Naive thymus-derived CD4-positive, alpha-beta T cell (primary cell): ENCODE results near the gene SUCO. TPM values are rescaled to one million over a fixed set of nuclear protein-coding genes. Genes with fewer than 3 reads are reported as not detected.

Experiments
- ATAC-seq: fragments of 150-1000 bp; cut with Tn5 transposase; 2 replicates; pipeline ENCODE4 v1.10.0; 2021; ENCODE audit warnings: mild to moderate bottlenecking, moderate library complexity
- CTCF ChIA-PET: fragments of 350-600 bp; sonication (Branson Sonifier 250); formaldehyde crosslinking; loops from one replicate; lab custom pipeline; 2021; ENCODE audit warnings: antibody characterized with exemption; lab: Charles Lee
- POLR2A ChIA-PET: fragments of 350-600 bp; sonication (Branson Sonifier 250); formaldehyde crosslinking; loops from one replicate; lab custom pipeline; 2021; ENCODE audit warnings: antibody characterized with exemption, inconsistent platforms; lab: Charles Lee
- DNase-seq, 9 donors: peaks; one replicate each; pipeline versions ENCODE4 v3.0.0 to v3.0.0-alpha.2; 2020 to 2022; ENCODE audit warnings: mixed read lengths in 1 of 9
- H3K27ac ChIP-seq: one replicate; pipeline ENCODE4 v1.7.0; 2013; ENCODE audit warnings: mild to moderate bottlenecking, low read depth, low read length, moderate library complexity
- H3K27me3 ChIP-seq, 2 donors: one replicate each; pipeline ENCODE4 v1.7.0; 2013; ENCODE audit warnings: low read length in 2 of 2, mild to moderate bottlenecking in 2 of 2, moderate library complexity in 2 of 2; ENCODE audit not compliant: control insufficient read depth in 2 of 2, insufficient read depth in 2 of 2
- H3K36me3 ChIP-seq, 3 experiments: 1 replicate in 2 of 3; 2 replicates in 1 of 3; pipeline ENCODE4 v1.7.0; 2013; ENCODE audit warnings: low read length in 3 of 3, mild to moderate bottlenecking in 3 of 3, moderate library complexity in 1 of 3; ENCODE audit not compliant: insufficient read depth in 3 of 3, control insufficient read depth in 2 of 3
- H3K4me1 ChIP-seq, 2 donors: one replicate each; pipeline ENCODE4 v1.7.0; 2013; ENCODE audit warnings: low read length in 2 of 2, mild to moderate bottlenecking in 2 of 2, moderate library complexity in 1 of 2; ENCODE audit not compliant: control insufficient read depth in 2 of 2, insufficient read depth in 2 of 2
- H3K4me3 ChIP-seq: 2 replicates; pipeline ENCODE4 v1.7.0; 2013; ENCODE audit warnings: mild to moderate bottlenecking, low read length
- H3K9me3 ChIP-seq, 3 experiments: 1 replicate in 2 of 3; 2 replicates in 1 of 3; pipeline ENCODE4 v1.7.0; 2013; ENCODE audit warnings: low read length in 3 of 3; ENCODE audit not compliant: control insufficient read depth in 2 of 3
- H3K27ac Mint-ChIP-seq, 9 donors: one replicate each; pipeline ENCODE4 v1.8.0; 2020 to 2022; ENCODE audit warnings: mixed read lengths in 9 of 9, mild to moderate bottlenecking in 8 of 9, moderate library complexity in 5 of 9, inconsistent platforms in 2 of 9
- H3K27me3 Mint-ChIP-seq, 5 donors: one replicate each; pipeline ENCODE4 v1.8.0; 2021 to 2022; ENCODE audit warnings: mixed read lengths in 5 of 5, mild to moderate bottlenecking in 1 of 5
- H3K36me3 Mint-ChIP-seq, 5 donors: one replicate each; pipeline ENCODE4 v1.8.0; 2020 to 2022; ENCODE audit warnings: mixed read lengths in 5 of 5, mild to moderate bottlenecking in 3 of 5, inconsistent platforms in 1 of 5
- H3K4me1 Mint-ChIP-seq, 7 donors: one replicate each; pipeline ENCODE4 v1.8.0; 2020 to 2022; ENCODE audit warnings: mixed read lengths in 7 of 7, mild to moderate bottlenecking in 3 of 7, inconsistent platforms in 1 of 7
- H3K4me3 Mint-ChIP-seq, 10 donors: one replicate each; pipeline ENCODE4 v1.8.0; 2020 to 2022; ENCODE audit warnings: mild to moderate bottlenecking in 10 of 10, mixed read lengths in 10 of 10, moderate library complexity in 6 of 10, inconsistent platforms in 2 of 10
- H3K9me3 Mint-ChIP-seq, 11 donors: one replicate each; pipeline ENCODE4 v1.8.0; 2020 to 2022; ENCODE audit warnings: mixed read lengths in 11 of 11, mild to moderate bottlenecking in 4 of 11, inconsistent platforms in 1 of 11, moderate library complexity in 1 of 11
- intact Hi-C, 2 donors: fragments of 100-400 bp; cut with micrococcal nuclease; formaldehyde crosslinking; loops; one replicate each; pipeline ENCODE4 v1.15.1; 2023
- polyA plus RNA-seq, 2 donors: library from polyadenylated mRNA; unstranded; fragments of 300-500 nt; fragmentation: Illumina TruSeq; gene quantifications; one replicate each; pipeline ENCODE4 v1.2.3, GENCODE V29; 2021
- total RNA-seq, 6 experiments: library from RNA in 5 of 6; stranded (reverse) in 5 of 6; gene quantifications; 1 replicate in 5 of 6; 2 replicates in 1 of 6; pipeline ENCODE4 v1.2.3 and lab custom pipeline; 2021 to 2026

Gene SUCO
- total and polyA plus RNA-seq, 7 experiments from 2014 or later: 13.6 to 95.0 (median 71.9) TPM

GRCh38 chr1:172629638-172630037 is 96.7 kb downstream of the SUCO start:
- Mint-ChIP-seq H3K4me1 (peaks cover 13 to 56% (median 36%) of the 10 kb centered on the region in 7 donors), H3K9me3 (peaks cover 0 to 2% (median 0%) of the 10 kb centered on the region in 11 donors), H3K4me3 (peak overlapping the region in 1 of 10 donors; percentile 70), H3K27ac (peak overlapping the region in 2 of 9 donors; percentile 19 to 40), H3K27me3 (peaks cover 0 to 30% (median 0%) of the 10 kb centered on the region in 5 donors), H3K36me3 (peaks cover 0 to 3% (median 0%) of the 10 kb centered on the region in 5 donors)
- CTCF ChIA-PET: no interaction called here
- ATAC-seq (no peak), DNase-seq (no peak)
- intact Hi-C loops: loop anchor here (5.0 kb wide), 1 partner anchor 33 kb away; no protein-coding TSS in a partner anchor
- Histone ChIP-seq H3K27me3 (no peaks in the 10 kb centered on the region), H3K27ac (no peak overlapping the region), H3K4me3 (no peak overlapping the region), H3K9me3 (no peaks in the 10 kb centered on the region), H3K4me1 (peaks cover 14 to 20% of the 10 kb centered on the region in 2 donors), H3K36me3 (no peaks in the 10 kb centered on the region)
- POLR2A ChIA-PET: interaction anchor here (0.7 to 2.9 kb wide), 2 partner anchors 8 to 75 kb away, joined by 3 to 10 read pairs; no protein-coding TSS in a partner anchor

- DNase-seq: no peak
- H3K36me3 Mint-ChIP-seq: peaks cover 0 to 3% (median 0%) of the 10 kb centered on the region in 5 donors
- Histone ChIP-seq H3K27ac (no peak overlapping the region), H3K9me3 (no peaks in the 10 kb centered on the region), H3K4me1 (peaks cover 14 to 20% of the 10 kb centered on the region in 2 donors), H3K4me3 (no peak overlapping the region), H3K36me3 (no peaks in the 10 kb centered on the region), H3K27me3 (no peaks in the 10 kb centered on the region)
- peaks cover 13 to 56% (median 36%) of the 10 kb centered on the region in 7 donors for H3K4me1 Mint-ChIP-seq
- CTCF ChIA-PET: interaction anchor here (0.9 kb wide), 1 partner anchor 10 kb away, joined by 4 read pairs; no protein-coding TSS in a partner anchor
- POLR2A ChIA-PET: interaction anchor here (0.7 to 2.9 kb wide), 4 partner anchors 7 to 79 kb away, joined by 3 to 10 read pairs (median 4); partner anchors contain the start of gene FASLG
- intact Hi-C loops: no loop called here
- H3K4me3 Mint-ChIP-seq: no peak overlapping the region
- ATAC-seq: no peak
- peaks cover 0 to 2% (median 0%) of the 10 kb centered on the region in 11 donors for H3K9me3 Mint-ChIP-seq
- H3K27me3 Mint-ChIP-seq: peaks cover 0 to 30% (median 0%) of the 10 kb centered on the region in 5 donors
- H3K27ac Mint-ChIP-seq: peak overlapping the region in 2 of 9 donors; percentile 19 to 40
These were observed 97.3 kb downstream of the SUCO start for GRCh38 chr1:172630056-172630818.

- POLR2A ChIA-PET: interaction anchor here (0.7 to 1.3 kb wide), 4 partner anchors 10 to 181 kb away, joined by 3 to 4 read pairs (median 4); partner anchors contain the start of gene FASLG
- Histone ChIP-seq H3K27ac (no peak overlapping the region), H3K4me1 (peaks cover 14 to 20% of the 10 kb centered on the region in 2 donors), H3K36me3 (no peaks in the 10 kb centered on the region), H3K27me3 (no peaks in the 10 kb centered on the region), H3K4me3 (no peak overlapping the region), H3K9me3 (no peaks in the 10 kb centered on the region)
- ATAC-seq (no peak), DNase-seq (no peak)
- Mint-ChIP-seq H3K4me1 (peaks cover 13 to 57% (median 36%) of the 10 kb centered on the region in 7 donors), H3K4me3 (no peak overlapping the region), H3K27me3 (peaks cover 0 to 28% (median 0%) of the 10 kb centered on the region in 5 donors), H3K9me3 (peaks cover 0 to 2% (median 0%) of the 10 kb centered on the region in 11 donors), H3K27ac (no peak overlapping the region), H3K36me3 (peaks cover 0 to 3% (median 0%) of the 10 kb centered on the region in 5 donors)
- CTCF ChIA-PET: interaction anchor here (0.9 to 1.5 kb wide), 2 partner anchors 9 kb away, joined by 3 to 4 read pairs; no protein-coding TSS in a partner anchor
- intact Hi-C loops: no loop called here
These were observed 97.9 kb downstream of the SUCO start for GRCh38 chr1:172630868-172631267.

DNA sequence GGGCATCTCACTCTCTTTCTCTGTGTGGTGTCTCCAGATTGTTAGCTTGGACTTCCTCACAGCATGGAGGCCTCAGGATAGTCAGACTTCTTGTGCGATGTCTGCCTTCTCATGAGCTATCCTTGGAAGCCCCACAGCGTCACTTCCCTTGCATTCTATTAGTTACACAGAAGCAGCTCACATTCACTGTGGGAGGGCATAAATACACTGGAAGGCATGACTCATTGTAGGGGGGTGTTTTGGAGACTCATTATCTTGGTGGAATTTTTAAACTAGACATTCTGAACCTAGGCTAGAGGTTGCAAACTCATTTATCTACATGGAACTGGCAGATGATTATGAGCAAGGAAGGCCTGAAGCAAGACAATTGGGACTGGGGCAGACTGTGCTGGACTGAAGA is 104.6 kb downstream of the SUCO start:
- H3K9me3 Mint-ChIP-seq: peaks cover 0 to 5% (median 0%) of the 10 kb centered on the region in 11 donors
- ChIA-PET CTCF (interaction anchor here (1.0 to 1.3 kb wide), 2 partner anchors 26 to 82 kb away, joined by 3 to 6 read pairs; no protein-coding TSS in a partner anchor), POLR2A (interaction anchor here (1.1 to 1.9 kb wide), 6 partner anchors 9 to 187 kb away, joined by 3 to 10 read pairs (median 4); partner anchors contain the start of gene SUCO)
- H3K9me3 ChIP-seq: no peaks in the 10 kb centered on the region
- no peak for ATAC-seq
- no peak overlapping the region for H3K4me3 ChIP-seq
- peak overlapping the region in 8 of 9 donors; percentile 46 to 94 (median 85) for H3K27ac Mint-ChIP-seq
- H3K36me3 Mint-ChIP-seq: peaks cover 0 to 9% (median 0%) of the 10 kb centered on the region in 5 donors
- H3K27ac ChIP-seq: no peak overlapping the region
- peaks cover 0 to 26% (median 0%) of the 10 kb centered on the region in 5 donors for H3K27me3 Mint-ChIP-seq
- peaks cover 47 to 56% of the 10 kb centered on the region in 2 donors for H3K4me1 ChIP-seq
- peak overlapping the region in 9 of 10 donors; percentile 9 to 88 (median 28) for H3K4me3 Mint-ChIP-seq
- DNase-seq: no peak
- no peaks in the 10 kb centered on the region for H3K36me3 ChIP-seq
- peaks cover 43 to 70% (median 65%) of the 10 kb centered on the region in 7 donors for H3K4me1 Mint-ChIP-seq
- intact Hi-C loops: no loop called here
- H3K27me3 ChIP-seq: no peaks in the 10 kb centered on the region

DNA sequence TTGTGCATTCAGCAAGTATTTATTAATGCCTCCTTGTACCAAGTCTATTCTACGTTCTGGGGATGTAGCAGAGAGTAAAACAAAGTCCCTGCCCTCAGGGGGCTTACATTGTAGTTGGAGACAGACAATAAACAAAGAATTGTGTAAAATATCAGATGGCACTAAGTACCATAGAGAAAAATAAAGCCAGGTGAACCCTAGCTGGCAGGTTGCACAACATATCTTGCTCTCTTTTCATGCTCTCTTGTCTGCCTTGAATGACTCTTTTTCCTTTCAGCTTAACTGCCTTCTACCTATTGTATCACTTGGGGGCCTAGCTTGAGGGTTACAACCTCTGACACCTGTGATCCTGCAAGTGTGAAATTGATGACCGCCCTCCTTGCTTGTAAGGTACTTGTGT is 105.3 kb downstream of the SUCO start:
- Mint-ChIP-seq H3K36me3 (peaks cover 0 to 9% (median 0%) of the 10 kb centered on the region in 5 donors), H3K27ac (peak overlapping the region; percentile 88 to 94 (median 91)), H3K4me1 (peaks cover 50 to 78% (median 72%) of the 10 kb centered on the region in 7 donors), H3K4me3 (peak overlapping the region in 9 of 10 donors; percentile 64 to 88 (median 78)), H3K9me3 (peaks cover 0 to 5% (median 0%) of the 10 kb centered on the region in 11 donors), H3K27me3 (peaks cover 0 to 25% (median 0%) of the 10 kb centered on the region in 5 donors)
- ChIA-PET CTCF (interaction anchor here (2.5 kb wide), 1 partner anchor 83 kb away, joined by 13 read pairs; no protein-coding TSS in a partner anchor), POLR2A (interaction anchor here (0.7 to 1.9 kb wide), 8 partner anchors 9 to 106 kb away, joined by 3 to 10 read pairs (median 3); partner anchors contain the start of gene SUCO)
- Histone ChIP-seq H3K27me3 (no peaks in the 10 kb centered on the region), H3K36me3 (no peaks in the 10 kb centered on the region), H3K9me3 (no peaks in the 10 kb centered on the region), H3K27ac (peak overlapping the region; percentile 43), H3K4me3 (peak overlapping the region; percentile 32), H3K4me1 (peaks cover 54 to 63% of the 10 kb centered on the region in 2 donors)
- DNase-seq (no peak), ATAC-seq (no peak)
- intact Hi-C loops: loop anchor here (2.0 kb wide), 2 partner anchors 33 to 81 kb away; no protein-coding TSS in a partner anchor
